Jurkat, Clone E6-1 (cell line): ENCODE measurements around the gene CCL28.
A peak's percentile ranks its signal among the peaks of the same experiment; 100 is the strongest.
"Not testable (repeated sequence)": the region's sequence is repeated elsewhere in the genome, so short reads cannot be mapped to it uniquely, and the experiment has no call there.

ENCODE experiments used
- DNase-seq: peaks from one replicate; pipeline ENCODE4 v3.0.0-alpha.2; 2011; ENCODE audit warnings: low read depth, low spot score
- H3K4me3 ChIP-seq: 2 replicates; pipeline ENCODE4 v1.5.1; 2011; ENCODE audit warnings: mild to moderate bottlenecking, low read length, control low read depth, moderate library complexity

CCL28 gene

DNA sequence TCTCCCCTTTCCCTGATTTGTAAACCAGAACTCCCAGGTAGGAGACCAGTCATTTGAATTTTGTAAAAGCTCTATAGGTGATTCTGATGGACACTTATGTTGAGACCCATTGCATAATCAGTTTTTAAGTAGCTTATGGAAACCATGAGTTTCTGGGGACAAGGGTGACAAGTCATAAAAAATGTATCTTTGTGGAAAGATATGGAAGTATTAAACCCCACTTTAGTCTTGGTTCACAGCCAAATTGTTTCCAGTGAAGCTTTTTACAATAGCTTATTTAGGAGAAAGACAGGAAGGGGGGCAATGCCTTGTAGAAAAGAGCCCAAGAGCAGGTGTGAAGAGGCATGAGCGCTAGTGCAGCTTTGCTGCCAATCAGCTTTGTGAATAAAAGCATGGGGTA is 453 bp upstream of the CCL28 start:
- DNase-seq = no peak
- H3K4me3 ChIP-seq = no peak overlapping the region

DNA sequence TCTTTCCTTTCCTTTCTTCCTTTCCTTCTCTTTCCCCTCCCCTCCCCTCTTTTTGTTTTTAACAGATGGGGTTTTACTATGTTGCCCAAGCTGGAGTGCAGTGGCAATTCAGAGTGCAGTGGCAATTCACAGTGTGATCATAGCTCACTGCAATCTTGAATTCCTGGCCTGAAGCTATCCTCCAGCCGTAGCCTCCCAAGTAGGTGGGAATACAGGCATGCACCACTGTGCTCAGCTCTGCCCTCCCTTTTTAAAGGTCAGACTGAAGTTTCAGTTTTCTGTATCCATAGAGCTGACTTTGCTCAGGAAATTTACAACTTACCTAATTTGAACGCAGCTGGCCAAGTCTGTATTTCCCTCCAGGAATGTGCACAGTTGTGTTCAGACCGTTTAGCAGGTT is 696 bp downstream of the CCL28 start:
- DNase-seq = no peak
- no peak overlapping the region for H3K4me3 ChIP-seq

DNA sequence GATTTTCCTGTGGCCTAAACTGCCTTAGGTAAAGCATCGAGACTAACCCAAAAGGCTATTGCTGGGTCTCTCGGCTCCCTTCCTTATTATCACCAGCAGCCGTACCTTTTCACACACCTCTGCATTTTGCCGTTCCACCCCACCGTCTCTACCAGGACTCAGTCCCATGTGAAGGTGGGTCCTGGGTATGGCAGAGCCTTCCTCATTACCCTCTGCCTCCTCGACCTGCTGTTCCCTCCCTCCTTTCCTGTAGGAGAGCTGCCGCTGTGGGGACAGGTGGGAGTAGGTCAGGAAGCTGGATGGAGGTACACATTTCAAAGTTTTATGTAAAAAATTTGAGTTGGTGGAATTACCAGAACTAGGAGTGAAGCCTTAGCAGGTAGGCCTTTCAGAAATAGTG is 1.8 kb downstream of the CCL28 start:
- DNase-seq = no peak
- H3K4me3 ChIP-seq = no peak overlapping the region

DNA sequence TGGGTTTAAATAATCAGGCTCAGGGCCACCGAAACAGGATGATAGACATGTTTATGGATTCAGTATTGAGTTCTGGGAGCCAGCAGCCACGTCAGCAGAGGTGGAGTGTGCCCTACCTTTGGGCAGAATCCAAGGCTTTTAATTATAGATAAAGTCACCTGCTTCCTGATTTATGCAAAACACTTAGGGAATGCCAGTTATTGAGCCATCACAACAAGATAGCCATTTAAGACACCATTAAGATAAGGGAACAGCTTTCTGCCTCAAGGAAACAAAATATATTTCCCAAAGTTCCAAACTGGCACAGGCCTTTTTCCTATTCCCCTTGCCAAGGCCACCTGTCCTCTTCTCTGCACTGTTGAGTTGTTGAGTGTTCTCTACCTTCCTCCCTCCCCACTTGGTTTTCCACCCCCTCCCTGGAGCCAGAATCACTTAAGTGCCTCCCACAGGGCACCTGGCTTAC is 2.4 kb downstream of the CCL28 start:
- no peak for DNase-seq
- H3K4me3 ChIP-seq = no peak overlapping the region

DNA sequence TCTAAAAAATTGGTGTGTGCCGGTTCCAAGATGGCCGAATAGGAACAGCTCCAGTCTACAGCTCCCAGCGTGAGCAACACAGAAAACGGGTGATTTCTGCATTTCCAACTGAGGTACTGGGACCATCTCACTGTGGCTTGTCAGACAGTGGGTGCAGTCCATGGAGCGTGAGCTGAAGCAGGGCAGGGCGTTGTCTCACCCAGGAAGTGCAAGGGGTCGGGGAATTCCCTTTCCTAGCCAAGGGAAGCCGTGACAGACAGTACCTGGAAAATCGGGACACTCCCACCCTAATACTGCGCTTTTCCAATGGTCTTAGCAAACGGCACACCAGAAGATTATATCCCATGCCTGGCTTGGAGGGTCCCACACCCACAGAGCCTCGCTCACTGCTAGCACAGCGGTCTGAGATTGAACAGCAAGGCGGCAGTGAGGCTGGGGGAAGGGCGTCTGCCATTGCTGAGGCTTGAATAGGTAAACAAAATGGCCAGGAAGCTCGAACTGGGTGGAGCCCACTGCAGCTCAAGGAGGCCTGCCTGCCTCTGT is 9.6 kb downstream of the CCL28 start:
- not testable (repeated sequence) for H3K4me3 ChIP-seq, DNase-seq

DNA sequence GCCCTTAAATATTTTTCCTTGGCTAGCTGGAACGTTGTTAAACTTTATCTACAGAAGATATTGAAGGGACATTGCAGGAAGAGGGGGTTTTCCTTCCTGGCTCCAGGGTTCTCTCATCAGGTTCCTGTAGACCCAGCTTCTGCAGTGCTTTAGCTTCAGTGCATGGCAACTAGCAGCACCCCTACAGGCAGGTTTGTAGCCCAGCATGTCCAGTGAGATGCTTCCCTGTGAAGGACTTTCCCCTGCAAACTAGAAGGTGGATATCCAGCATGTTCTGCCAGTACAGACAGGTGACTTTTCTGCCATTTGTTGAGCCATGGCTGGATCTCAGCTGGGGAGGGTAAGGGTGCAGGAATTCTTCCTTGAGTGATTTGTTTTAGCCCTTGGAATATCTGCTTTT is 10.4 kb downstream of the CCL28 start:
- no peak for DNase-seq
- H3K4me3 ChIP-seq = no peak overlapping the region

DNA sequence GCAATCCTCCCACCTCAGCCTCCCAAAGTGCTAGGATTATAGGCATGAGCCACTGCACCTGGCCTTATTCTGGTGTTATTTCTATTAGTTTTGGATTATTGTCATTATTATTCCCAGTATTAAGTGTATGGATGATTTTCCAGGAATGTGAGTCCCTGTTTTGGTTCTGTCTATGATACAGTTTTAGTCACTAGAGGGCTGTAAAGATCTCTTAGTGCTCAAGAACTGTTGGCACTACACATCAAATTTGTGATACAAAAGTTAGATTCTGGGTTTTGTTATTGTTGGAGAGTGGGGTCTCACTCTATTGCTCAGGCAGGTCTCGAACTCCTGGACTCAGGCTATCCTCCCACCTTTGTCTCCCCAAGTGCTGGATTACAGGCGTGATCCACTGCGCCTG is 12.1 kb downstream of the CCL28 start:
- H3K4me3 ChIP-seq = no peak overlapping the region
- no peak for DNase-seq

DNA sequence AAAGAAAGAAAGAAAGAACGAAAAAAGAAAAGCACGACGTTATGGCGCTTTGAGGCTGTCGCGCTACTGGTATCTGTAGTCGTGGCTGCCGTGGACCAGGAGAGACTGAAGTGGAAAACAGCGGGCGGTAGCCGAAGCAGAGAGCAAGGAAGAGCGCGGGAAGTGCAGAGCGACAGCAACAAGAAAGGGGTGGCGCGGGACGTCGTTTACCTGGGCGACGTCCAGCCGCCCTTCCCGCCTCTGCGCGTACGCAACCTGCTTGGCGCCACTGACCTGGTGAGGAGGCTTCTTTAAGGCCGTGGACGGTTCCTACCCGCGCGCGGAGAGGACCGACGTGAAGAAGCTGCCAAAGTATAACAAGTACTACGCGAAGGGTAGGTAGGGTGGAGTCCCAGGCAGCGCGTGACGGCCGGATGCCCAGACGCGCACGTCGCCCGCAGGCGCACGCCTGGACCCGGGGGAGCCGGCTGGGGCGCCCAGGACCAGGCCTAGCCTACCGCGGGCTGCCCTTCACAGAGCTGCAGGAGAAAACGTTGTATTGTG is 15.4 kb downstream of the CCL28 start:
- H3K4me3 ChIP-seq = no peak overlapping the region
- no peak for DNase-seq

DNA sequence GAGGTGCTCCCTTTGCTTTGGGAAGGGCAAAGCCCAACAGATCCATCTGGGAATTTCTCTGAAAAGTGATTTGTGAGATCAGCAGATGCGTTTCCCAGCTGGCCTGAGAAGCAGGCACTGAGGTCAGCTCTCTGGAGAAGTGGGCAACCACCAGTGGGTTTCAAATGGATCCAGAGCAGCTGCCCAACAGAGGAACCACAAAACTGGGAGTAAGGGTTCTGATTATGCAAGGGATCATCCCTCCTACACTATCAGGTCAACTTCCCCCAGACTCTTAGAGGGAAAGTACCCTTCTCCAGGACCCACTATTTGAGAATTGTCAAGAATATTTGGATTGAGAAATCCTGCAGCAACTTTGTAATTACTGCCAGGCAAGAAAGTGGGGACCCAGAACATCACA is 21.7 kb downstream of the CCL28 start:
- no peak for DNase-seq
- no peak overlapping the region for H3K4me3 ChIP-seq

DNA sequence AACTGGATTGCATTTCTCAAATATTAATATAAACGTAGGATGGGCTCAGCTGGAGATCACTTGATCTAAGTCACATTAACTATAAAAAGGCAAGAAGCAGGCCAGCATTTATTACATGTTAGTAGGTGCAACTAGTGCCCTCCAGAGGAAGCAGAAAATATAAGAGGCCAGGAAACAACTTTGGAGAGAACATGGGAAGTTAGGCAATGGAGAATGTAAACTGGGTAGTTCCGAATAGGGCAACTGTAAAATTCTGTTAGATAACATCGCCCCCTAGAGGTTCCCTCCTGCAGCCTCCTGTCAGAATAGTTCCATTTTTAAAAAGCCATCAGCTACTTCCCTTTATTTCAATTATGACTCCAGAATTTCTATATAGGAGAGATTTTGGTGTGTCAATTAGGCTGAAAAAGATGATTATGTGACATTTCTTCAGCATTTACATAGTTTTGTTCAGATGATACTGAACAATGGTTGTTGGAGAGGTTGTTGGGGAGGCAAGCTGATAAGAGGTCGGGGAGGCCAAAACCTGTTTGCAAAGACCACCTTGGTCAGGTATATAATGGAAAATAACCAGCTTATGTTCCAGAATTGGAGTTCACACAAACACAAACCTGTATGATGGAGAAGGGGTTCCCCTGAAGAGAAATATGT is 22.4 kb downstream of the CCL28 start:
- peak; percentile 76 for DNase-seq
- H3K4me3 ChIP-seq = no peak overlapping the region

DNA sequence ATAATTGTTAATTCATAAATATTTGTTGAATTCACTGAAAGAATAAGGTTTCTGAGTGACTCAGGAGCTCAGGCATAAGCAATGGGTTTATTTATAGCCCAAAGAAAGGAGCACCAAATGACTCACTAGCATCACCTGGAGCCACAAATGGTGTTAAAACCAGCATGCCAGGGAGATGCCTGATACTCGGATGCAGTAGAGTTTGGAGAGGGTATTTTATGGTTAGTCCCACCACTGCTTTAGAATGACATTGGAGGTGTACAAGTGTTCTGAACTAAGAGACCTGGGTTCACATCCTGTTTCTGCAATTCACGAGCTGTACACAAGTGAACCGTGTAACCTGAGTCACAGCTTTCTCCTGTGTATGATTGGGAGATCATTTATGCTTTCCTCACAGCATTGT is 25.2 kb downstream of the CCL28 start:
- DNase-seq = no peak
- no peak overlapping the region for H3K4me3 ChIP-seq

DNA sequence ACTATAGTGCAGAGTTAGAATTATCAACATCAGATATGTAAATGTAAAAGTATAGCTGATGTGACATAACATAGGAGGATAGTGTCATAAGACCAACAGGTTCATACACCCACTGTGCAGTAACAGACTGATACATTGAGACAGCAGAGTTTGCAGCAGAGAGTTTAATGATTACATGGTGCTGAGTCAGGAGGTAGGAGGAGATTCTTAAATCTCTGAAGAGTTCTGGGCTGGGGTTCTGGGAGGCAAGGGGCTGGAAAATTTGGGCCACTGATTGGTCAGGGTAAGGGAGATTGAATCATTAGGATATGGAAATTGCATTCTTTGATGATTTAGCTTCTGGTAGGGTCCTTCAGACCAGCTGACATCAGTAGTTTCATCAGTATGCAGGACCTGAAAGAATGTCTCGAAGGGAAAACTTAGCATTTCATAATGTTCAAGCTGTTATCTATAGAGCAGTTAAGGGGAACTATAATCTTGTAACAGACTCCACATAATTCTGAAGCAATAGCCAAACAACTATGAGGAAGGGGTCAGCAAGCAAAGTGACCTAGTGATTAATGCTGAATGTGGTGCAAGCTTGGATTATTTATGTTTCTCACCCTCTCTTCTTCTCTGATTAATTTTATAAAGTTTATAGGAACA is 35.6 kb downstream of the CCL28 start:
- no peak overlapping the region for H3K4me3 ChIP-seq
- no peak for DNase-seq

DNA sequence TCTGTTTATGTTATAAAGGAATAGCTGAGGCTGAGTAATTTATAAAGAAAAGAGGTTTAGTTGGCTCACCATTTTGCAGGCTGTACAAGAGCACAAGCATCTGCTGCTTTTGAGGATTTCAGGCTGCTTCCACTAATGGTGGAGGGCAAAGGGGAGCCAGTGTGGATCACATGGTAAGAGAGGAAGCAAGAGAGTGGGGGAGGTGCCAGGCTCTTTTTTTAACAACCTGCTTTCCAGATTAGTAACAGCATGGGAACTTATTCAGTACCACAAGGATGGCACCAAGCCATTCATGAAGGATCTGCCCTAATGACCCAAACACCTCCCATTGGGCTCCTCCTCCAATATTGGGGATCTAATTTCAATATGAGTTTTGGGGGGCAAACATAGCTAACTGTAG is 40.4 kb downstream of the CCL28 start:
- no peak for DNase-seq
- H3K4me3 ChIP-seq = no peak overlapping the region

DNA sequence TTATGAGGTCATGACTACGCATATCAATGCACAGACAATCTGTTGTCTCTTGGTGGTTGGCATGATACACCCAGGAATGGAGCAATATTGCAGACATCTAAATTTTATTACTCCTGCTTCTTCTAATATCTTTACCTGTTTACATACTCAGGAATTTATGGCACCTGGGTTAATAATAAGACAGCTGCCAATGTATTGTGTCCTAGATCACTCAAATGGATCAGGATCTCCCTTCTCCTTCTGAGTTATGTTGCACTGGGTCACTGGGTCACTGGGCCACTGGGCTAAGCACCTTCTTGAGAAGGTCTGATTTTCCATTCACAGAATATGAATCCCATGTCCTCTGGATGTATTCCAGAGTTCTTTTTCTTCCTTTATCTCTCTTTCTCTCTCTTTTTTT is 41.8 kb downstream of the CCL28 start:
- H3K4me3 ChIP-seq = no peak overlapping the region
- DNase-seq = no peak

DNA sequence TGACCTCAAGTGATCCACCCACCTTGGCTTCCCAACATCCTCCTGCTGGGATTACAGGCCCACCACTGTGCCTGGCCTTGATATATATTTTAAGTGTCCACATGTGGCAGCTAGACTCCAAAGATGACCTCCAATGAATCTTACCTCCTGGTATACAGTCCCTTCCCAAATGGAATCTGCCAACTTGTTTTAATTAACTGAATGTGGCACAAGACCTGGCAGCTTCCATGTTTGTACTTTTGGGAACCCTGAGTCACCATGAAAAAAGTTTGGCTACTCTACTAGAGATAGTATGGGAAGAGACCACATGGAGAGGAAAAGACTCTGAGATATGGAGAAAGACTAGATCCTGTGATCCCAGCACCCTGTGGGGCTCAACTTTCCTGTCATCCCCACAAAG is 42.5 kb downstream of the CCL28 start:
- no peak overlapping the region for H3K4me3 ChIP-seq
- DNase-seq = no peak

DNA sequence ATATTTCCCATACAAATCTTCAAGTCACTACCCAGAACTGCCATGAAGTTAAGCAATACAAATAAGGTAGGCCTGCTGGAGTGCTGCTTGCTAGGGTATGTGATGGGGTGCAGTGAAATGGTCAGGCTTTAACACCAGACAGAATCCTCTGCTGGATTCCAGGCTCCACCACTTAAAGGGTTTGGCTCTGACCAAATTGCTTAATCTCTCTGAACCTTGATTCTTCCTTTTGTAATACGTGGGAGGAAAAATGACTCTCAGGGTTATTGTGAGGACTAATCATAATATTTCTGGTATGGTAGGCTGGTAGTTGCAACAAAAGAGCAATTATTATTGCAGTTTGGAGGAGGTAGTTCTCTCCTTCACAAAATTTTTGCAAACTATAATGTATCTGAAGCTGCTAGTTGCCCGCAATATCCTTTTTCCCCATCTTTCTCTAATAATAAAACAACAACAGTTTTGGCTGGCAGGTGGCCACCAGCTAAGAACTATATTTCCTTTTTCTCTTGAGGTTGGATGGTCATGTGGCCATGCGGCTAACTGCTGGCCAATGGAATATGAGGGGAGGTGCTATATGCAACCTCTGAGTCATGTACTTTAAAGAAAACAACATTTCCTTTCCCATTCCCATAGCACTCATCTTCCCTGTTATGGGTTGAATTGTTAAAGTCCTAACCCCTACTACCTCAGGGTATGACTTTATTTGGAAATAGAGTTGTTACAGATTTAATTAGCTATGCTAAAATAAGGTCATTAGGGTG is 44.1 kb downstream of the CCL28 start:
- no peak for DNase-seq
- H3K4me3 ChIP-seq = no peak overlapping the region

DNA sequence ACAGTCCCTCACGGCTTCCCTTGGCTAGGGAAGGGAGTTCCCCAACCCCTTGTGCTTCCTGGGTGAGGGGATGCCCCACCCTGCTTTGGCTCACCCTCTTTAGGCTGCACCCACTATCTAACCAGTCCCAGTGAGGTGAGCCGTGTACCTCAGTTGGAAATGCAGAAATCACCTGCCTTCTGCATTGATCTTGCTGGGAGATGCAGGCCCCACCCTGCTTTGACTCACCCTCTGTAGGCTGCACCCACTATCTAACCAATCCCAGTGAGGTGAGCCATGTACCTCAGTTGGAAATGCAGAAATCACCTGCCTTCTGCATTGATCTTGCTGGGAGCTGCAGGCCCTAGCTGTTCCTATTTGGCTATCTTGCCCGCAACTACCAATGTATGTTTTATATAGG is 44.7 kb downstream of the CCL28 start:
- DNase-seq = no peak
- H3K4me3 ChIP-seq = no peak overlapping the region

DNA sequence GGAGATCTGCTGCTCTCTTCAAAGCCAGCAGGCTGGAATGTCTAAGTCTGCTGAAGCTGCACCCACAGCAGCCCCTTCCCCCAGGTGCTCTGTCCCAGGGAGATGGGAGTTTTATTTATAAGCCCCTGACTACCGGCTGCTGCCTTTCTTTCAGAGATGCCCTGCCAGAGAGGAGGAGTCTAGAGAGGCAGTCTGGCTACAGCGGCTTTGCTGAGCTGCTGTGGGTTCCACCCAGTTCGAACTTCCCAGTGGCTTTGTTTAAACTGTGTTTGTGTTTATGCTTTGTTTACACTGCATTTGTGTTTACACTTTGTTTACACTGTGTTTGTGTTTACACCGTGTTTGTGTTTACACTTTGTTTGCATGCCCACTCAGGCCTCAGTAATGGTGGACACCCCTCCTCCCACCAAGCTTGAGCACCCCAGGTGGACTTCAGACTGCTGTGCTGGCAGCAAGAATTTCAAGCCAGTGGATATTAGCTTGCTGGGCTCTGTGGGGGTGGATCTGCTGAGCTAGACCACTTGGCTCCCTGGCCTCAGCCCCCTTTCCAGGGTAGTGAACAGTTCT is 45.4 kb downstream of the CCL28 start:
- not testable (repeated sequence) for H3K4me3 ChIP-seq

DNA sequence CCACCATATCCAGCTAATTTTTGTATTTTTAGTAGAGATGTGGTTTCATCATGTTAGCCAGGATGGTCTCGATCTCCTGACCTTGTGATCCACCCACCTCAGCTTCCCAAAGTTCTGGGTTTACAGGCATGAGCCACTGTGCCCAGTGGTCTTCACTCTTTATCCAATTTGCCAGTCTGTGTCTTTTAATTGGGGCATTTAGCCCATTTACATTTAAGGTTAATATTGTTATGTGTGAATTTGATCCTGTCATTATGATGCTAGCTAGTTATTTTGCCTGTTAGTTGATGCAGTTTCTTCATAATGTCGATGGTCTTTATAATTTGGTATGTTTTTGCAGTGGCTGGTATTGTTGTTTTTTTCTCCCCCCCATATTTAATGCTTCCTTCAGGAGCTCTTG is 47.0 kb downstream of the CCL28 start:
- H3K4me3 ChIP-seq, DNase-seq: not testable (repeated sequence)

More for the DNA sequence above, 45.4 kb downstream of the CCL28 start:
- DNase-seq = not testable (repeated sequence)
